HT-29 (cell line): Measurements from ENCODE around the gene STARD3NL. TPM values are rescaled to one million over a fixed set of nuclear protein-coding genes. Genes with fewer than 3 reads are reported as not detected.
"Not testable (repeated sequence)": the region's sequence is repeated elsewhere in the genome, so short reads cannot be mapped to it uniquely, and the experiment has no call there.

ENCODE experiments used
- DNase-seq: peaks from one replicate; pipeline ENCODE4 v3.0.0-alpha.2; 2015; ENCODE audit warnings: low spot score
- small RNA-seq: library from RNA; depleted of rRNA; stranded (forward); fragments of <200 nt; gene quantifications from one replicate; pipeline ENCODE3, GENCODE V24; 2014
- total RNA-seq: library from RNA; depleted of rRNA; stranded (reverse); fragments of >200 nt; shearing (Covaris generic); gene quantifications from 2 replicates; pipeline ENCODE4 v1.2.3, GENCODE V29; 2014

STARD3NL gene
- total RNA-seq, 1 experiment from 2014 or later = 25.8 TPM

DNA sequence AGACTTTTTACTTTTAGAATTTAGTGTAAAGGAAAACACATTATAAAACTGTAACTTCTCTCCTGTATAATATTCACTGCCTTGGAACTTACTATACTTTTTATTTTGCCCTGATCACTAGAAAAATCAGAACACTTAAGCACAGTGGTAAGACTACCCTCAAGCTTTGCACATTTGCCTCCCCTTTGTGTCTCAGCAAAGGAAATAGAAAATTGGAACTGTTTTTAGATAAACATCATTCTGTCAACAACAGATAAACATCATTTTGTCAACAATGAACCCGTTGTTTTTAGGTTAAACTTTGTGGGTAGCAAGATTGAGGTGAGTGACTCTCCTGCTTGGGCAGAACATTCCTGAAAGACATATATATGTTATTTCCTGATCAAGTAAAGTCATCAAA lies 86.6 kb downstream of the STARD3NL start:
- not testable (repeated sequence) for DNase-seq

DNA sequence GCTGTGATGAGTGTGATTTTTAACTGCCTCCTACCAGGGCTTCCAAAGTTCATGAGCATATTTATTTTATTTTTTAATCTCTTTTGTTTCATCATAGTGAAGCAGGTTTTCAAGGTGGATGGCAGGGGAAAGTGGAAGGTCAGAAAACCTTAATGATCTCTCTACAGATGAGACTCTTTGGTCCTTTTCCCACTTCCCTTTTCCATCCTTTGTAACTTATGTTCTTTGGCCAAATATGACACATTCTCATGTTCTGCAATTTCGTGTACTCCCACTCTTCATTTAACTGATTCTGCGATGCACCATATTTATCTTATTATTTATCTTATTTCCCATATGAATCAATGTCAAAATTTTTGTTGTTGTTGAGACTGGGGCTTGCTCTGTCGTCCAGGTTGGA lies 87.9 kb downstream of the STARD3NL start:
- not testable (repeated sequence) for DNase-seq

DNA sequence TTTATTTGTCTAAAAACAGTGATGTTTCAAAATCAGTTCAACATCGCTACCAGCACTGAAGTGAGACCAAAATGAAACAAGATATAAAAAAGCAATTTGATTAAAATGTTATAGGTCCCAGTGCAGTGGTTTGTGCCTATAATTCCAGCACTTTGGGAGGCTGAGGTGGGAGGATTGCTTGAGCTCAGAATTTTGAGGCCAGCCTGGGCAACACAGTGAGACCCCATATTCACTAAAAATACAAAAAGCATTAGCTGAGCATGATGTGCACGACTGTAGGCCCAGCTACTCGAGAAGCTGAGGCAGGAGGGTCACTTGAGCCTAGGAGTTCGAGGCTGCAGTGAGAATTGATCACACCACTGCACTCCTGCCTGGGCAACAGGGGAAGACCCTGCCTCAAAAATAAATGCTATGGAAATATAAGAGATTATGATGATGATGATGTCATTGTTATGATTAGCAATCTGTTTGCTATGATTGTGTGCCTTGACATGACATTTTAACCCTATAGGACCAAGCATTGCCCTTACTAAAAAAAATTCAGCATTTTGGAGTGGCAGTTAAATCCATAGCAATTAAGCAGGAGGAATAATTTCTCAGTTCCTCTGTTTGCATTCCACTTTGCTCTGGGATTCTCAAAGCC lies 91.8 kb downstream of the STARD3NL start:
- not testable (repeated sequence) for DNase-seq

DNA sequence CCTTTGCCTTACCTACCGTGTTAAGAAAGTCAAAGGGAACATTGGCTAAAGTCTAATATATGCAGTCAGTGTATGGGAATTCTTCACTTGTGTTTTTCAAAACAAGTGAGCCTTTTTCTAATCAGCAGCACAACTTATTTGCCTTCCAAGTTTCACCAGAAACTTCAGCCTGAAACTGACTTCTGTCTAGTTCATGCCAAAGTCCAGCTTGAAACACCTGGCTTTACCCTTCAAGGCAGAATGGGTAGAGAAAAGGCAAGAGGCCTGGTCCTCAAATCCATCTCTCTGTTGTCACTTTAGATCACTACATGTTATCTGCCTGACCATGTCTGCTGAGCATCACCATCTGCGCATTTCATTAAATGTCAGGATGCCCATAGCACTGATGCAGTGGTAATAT lies 92.4 kb downstream of the STARD3NL start:
- not testable (repeated sequence) for DNase-seq

DNA sequence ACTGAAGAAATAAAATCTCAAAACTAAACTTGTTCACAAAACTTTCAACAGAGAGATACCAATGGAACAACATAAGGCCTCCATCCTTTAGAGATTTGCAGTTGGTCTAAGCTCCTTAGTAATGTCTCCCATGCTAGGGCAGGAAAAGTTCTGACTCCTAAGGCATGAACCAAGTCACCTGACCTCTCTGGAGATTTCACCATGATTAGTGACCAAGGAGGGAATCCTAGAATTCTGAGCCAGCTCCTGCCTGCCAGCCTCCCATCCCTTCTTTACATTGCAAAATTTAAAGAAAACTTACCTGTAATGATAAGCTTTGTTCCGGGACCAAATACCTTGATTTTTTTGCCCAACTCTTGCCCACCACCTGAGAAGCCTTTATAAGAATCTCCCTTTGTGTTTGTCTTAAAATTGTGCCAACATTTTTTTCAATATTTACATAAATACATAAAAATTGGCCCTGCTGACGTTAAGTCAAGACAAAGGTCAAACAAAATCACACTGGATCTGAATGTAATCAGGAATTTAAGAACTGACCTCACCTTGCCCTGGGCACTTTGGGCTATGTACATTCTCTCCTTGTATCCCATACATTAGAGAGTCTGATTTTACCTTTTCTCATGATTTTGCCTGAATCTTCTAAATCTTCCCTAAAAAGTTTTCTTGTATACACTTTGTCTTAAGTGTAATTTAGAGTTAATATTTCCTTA lies 95.4 kb downstream of the STARD3NL start, which contains the start of gene TARP:
TSS of gene TARP (minus strand) at position 351 of the 710 bp plus-strand sequence.
- no peak for DNase-seq

DNA sequence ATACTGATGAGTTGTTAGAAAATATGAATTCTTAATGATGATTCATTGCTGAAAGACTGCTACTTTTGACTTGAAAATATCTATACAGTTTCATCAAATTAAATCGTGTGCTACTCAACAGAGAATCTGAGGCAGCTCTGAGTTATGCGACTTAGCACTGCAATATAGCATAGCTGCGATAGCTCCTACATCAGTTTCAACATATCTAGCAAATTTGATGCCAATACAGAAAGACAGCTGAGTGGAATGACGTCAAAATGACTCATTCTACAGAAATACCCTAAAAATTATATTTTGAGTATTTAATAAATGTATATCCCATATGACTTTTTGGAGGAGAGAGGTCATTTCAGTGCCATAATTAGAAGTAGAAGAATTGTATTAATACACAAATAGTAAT lies 96.4 kb downstream of the STARD3NL start:
- DNase-seq = no peak

DNA sequence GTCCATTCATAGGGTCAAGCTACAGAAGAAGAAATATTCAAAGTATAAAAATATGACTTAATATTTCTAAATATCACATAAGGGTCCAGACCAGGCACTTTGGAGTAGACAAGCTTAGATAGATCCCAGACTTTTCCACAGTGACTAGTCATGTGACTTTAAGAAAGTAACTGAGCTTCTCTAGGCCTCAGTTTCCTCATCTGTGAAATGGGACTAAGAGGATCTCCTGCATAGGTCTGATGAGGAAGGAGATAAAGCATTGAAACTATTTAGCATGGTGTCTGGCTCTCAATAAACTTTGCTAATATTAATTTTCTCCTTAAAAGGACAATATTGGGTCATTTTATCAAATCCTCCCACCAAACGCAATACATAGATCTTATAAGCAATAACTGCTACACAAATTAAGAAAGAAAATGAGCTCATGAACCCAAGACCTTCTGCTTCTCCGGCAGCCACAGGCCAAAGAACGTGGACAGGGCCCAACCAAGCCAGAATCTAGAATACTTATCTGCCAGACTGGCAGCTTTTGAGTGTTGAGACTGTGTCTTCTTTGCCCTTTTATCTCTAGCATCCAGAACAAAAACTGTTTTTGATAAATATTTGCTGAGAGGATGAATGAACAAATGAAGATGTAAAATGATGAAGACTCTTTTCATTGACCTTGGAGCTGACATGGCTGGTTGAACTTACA lies 97.0 kb downstream of the STARD3NL start:
- no peak for DNase-seq

DNA sequence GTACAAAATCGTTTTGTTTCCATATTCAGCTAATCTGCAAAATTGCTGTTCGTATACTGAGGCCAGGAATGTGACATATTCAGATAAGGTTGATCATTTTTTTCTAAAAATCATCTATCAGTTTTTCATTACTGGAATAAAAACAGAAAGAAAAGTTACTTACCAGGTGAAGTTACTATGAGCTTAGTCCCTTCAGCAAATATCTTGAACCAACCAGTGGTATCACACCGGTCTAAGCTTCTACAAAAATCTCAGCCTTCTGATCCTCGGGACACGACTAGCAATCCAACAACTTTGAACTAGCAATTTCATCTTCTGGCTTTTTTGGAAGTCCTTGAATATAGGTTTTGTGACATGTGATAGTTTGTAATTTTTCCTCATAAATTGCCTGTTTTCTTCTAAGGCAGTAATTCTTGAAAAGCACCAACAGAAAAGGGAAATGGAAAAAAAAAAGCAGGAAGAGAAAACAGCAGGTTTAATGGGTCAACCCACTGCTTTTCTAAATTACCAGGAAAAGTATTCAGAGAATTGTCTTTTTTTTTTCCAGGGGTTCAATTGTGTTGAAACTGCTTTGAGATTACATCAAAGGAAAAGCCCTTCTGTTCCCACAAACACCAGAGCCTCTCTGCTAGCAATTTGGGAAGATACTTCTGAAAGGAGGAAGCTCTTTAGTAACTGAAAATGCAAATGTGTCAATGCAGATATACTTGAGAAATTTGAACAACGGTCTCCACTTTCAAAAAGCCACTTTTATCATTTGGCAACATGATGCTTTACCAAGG lies 98.2 kb downstream of the STARD3NL start:
- DNase-seq = no peak

DNA sequence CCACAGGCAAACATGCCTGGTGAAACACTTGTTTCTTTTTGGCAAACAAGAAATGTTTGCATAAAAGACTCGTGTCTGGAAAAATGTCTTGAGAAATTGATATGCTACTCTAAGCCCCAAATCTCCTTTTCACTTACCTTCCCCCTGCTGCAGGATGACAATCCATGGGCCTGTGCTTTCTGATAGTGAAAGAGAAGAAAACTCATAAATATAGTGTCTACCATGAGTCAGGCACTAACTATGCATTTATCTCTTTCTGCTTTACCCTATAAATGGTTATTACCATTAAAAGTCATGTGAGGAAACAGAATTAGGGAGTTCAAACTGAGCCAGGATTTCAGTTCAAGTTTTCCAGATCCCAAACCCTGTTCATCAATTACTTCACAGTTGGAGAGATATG lies 102.0 kb downstream of the STARD3NL start:
- no peak for DNase-seq

Small RNA genes lying within 50 kb of the gene (small RNA-seq; reads per million reads assigned to genes)
- not detected for gene TRGJ1
- not detected for gene TRGJ2
- not detected for gene TRGJP
- not detected for gene TRGJP1
- not detected for gene TRGJP2
